HepG2 (cell line): ENCODE results near the gene SNX22. TPM values are rescaled to one million over a fixed set of nuclear protein-coding genes. Genes with fewer than 3 reads are reported as not detected.
A peak's percentile ranks its signal among the peaks of the same experiment; 100 is the strongest.

ENCODE experiments used
- GATAD1 ChIP-seq: IDR thresholded peaks from 2 replicates; pipeline ENCODE4 v1.6.1; 2016; ENCODE audit warnings: missing genetic modification reagents, missing compliant biosample characterization
- ISL2 ChIP-seq: sonication (generic); formaldehyde crosslinking; IDR thresholded peaks from 2 replicates; pipeline ENCODE4 v1.5.0; 2020; ENCODE audit warnings: missing genetic modification reagents
- MAF1 ChIP-seq: sonication (generic); formaldehyde crosslinking; IDR thresholded peaks from 2 replicates; pipeline ENCODE4 v1.5.0; 2020; ENCODE audit warnings: missing genetic modification reagents, borderline replicate concordance
- MEF2D ChIP-seq: sonication (generic); formaldehyde crosslinking; IDR thresholded peaks from 2 replicates; pipeline ENCODE4 v1.5.1; 2020; ENCODE audit warnings: mild to moderate bottlenecking, missing genetic modification reagents
- MLLT10 ChIP-seq: sonication (generic); formaldehyde crosslinking; IDR thresholded peaks from 2 replicates; pipeline ENCODE4 v1.4.0; 2020; ENCODE audit warnings: missing genetic modification reagents
- NFYC ChIP-seq: IDR thresholded peaks from 2 replicates; pipeline ENCODE4 v1.6.1; 2016; ENCODE audit warnings: missing genetic modification reagents, missing compliant biosample characterization
- PAXIP1 ChIP-seq: sonication (generic); formaldehyde crosslinking; conservative IDR thresholded peaks from 2 replicates; pipeline ENCODE4 v1.4.0; 2020; ENCODE audit warnings: mild to moderate bottlenecking, missing genetic modification reagents, moderate library complexity
- POGZ ChIP-seq: sonication (generic); formaldehyde crosslinking; IDR thresholded peaks from 2 replicates; pipeline ENCODE4 v1.4.0; 2020; ENCODE audit warnings: mild to moderate bottlenecking, missing genetic modification reagents
- PRPF4 ChIP-seq: fragments of 200-400 bp; formaldehyde crosslinking; IDR thresholded peaks from 2 replicates; pipeline ENCODE4 v1.6.1; 2016; ENCODE audit warnings: low read length, low read depth; ENCODE audit not compliant: poor library complexity, severe bottlenecking
- SETDB1 ChIP-seq: sonication (generic); formaldehyde crosslinking; IDR thresholded peaks from 2 replicates; pipeline ENCODE4 v1.5.1; 2020; ENCODE audit warnings: missing genetic modification reagents, mild to moderate bottlenecking, borderline replicate concordance
- SOX13 ChIP-seq, 3 experiments: fragments of 450-650 bp in 1 of 3; sonication (generic) in 1 of 3; formaldehyde crosslinking in 1 of 3; IDR thresholded peaks in 2 of 3; conservative IDR thresholded peaks in 1 of 3; 2 replicates each; pipeline versions ENCODE4 v1.5.0 to v1.6.1; 2016 to 2020; ENCODE audit warnings: antibody characterized with exemption in 1 of 3, mild to moderate bottlenecking in 1 of 3, missing compliant biosample characterization in 1 of 3, missing genetic modification reagents in 1 of 3, moderate library complexity in 1 of 3
- TAF1 ChIP-seq: sonication (generic); formaldehyde crosslinking; IDR thresholded peaks from 2 replicates; pipeline ENCODE4 v1.4.0; 2020; ENCODE audit warnings: missing genetic modification reagents
- TBX2 ChIP-seq: sonication (generic); formaldehyde crosslinking; IDR thresholded peaks from 2 replicates; pipeline ENCODE4 v1.5.0; 2020; ENCODE audit warnings: missing genetic modification reagents, mild to moderate bottlenecking, borderline replicate concordance
- WIZ ChIP-seq: sonication (generic); formaldehyde crosslinking; IDR thresholded peaks from 2 replicates; pipeline ENCODE4 v1.5.1; 2020; ENCODE audit warnings: mild to moderate bottlenecking, missing genetic modification reagents
- ZBTB42 ChIP-seq: sonication (generic); formaldehyde crosslinking; IDR thresholded peaks from 2 replicates; pipeline ENCODE4 v1.5.0; 2020; ENCODE audit warnings: mild to moderate bottlenecking, missing genetic modification reagents
- ZBTB44 ChIP-seq: sonication (generic); formaldehyde crosslinking; IDR thresholded peaks from 2 replicates; pipeline ENCODE4 v1.4.0; 2020; ENCODE audit warnings: missing genetic modification reagents
- ZMYM2 ChIP-seq: sonication (generic); formaldehyde crosslinking; IDR thresholded peaks from 2 replicates; pipeline ENCODE4 v1.8.0; 2022; ENCODE audit warnings: mild to moderate bottlenecking, missing genetic modification reagents
- ZNF138 ChIP-seq: sonication (generic); formaldehyde crosslinking; IDR thresholded peaks from 2 replicates; pipeline ENCODE4 v1.5.0; 2020; ENCODE audit warnings: mild to moderate bottlenecking, low read depth, missing genetic modification reagents
- ZNF264 ChIP-seq: sonication (generic); formaldehyde crosslinking; IDR thresholded peaks from 2 replicates; pipeline ENCODE4 v1.4.0; 2020; ENCODE audit warnings: missing genetic modification reagents
- ZNF44 ChIP-seq: sonication (generic); formaldehyde crosslinking; IDR thresholded peaks from 2 replicates; pipeline ENCODE4 v1.5.1; 2020; ENCODE audit warnings: mild to moderate bottlenecking, missing genetic modification reagents
- ZNF546 ChIP-seq: sonication (generic); formaldehyde crosslinking; conservative IDR thresholded peaks from 2 replicates; pipeline ENCODE4 v1.8.1; 2023; ENCODE audit warnings: mild to moderate bottlenecking, missing genetic modification reagents
- ZNF558 ChIP-seq: sonication (generic); formaldehyde crosslinking; IDR thresholded peaks from 2 replicates; pipeline ENCODE4 v1.9.0; 2022; ENCODE audit warnings: mild to moderate bottlenecking, missing genetic modification reagents, borderline replicate concordance
- ZSCAN25 ChIP-seq: sonication (generic); formaldehyde crosslinking; IDR thresholded peaks from 2 replicates; pipeline ENCODE4 v1.8.0; 2022; ENCODE audit warnings: mild to moderate bottlenecking, missing genetic modification reagents
- polyA plus RNA-seq, 8 experiments: library from polyadenylated mRNA; depleted of rRNA in 3 of 8; stranded (reverse) in 7 of 8; unstranded in 1 of 8; fragments of >200 nt; fragmentation: Illumina TruSeq in 4 of 8; extraction: Trizol in 4 of 8; gene quantifications; 2 replicates each; pipeline versions ENCODE4 v1.2.1 to v1.2.3, GENCODE V29; 2011 to 2016; ENCODE audit warnings: low read depth in 4 of 8, missing spikeins in 1 of 8, mixed read lengths in 1 of 8; ENCODE audit not compliant: insufficient read depth in 1 of 8
- total RNA-seq, 5 experiments: library from RNA; depleted of rRNA; stranded (reverse); fragments of >200 nt; fragmentation: Illumina TruSeq; extraction: Trizol; gene quantifications; 2 replicates each; pipeline ENCODE4 v1.2.3, GENCODE V29; 2016; ENCODE audit warnings: low read depth in 1 of 5
- TF ChIP-seq, protein P1 (sequence below): sonication (generic); formaldehyde crosslinking; conservative IDR thresholded peaks from 2 replicates; pipeline ENCODE4 v1.5.0; 2020; ENCODE audit warnings: missing genetic modification reagents

The SNX22 gene
- total and polyA plus RNA-seq, 2 of the 13 experiments (the other 11 are each of a cell fraction or from before 2014, with no cell fraction given), result 2.3 to 5.5 TPM

- TF ChIP-seq, protein P1, sequence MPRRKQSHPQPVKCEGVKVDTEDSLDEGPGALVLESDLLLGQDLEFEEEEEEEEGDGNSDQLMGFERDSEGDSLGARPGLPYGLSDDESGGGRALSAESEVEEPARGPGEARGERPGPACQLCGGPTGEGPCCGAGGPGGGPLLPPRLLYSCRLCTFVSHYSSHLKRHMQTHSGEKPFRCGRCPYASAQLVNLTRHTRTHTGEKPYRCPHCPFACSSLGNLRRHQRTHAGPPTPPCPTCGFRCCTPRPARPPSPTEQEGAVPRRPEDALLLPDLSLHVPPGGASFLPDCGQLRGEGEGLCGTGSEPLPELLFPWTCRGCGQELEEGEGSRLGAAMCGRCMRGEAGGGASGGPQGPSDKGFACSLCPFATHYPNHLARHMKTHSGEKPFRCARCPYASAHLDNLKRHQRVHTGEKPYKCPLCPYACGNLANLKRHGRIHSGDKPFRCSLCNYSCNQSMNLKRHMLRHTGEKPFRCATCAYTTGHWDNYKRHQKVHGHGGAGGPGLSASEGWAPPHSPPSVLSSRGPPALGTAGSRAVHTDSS, result no peak
- no peak for TF ChIP-seq SOX13 (IDR thresholded peaks at IDR 0.05)
- TF ChIP-seq SOX13 (CRISPR knock-in tag; conservative IDR thresholded peaks at IDR 0.05 in 1 of 2, IDR thresholded peaks at IDR 0.05 in 1 of 2), result no peak
- TF ChIP-seq POGZ (CRISPR knock-in tag), result 0 out of 2 replicates have a peak, but pooled peaks have one; percentile 17
- no peak for TF ChIP-seq GATAD1
- no peak for TF ChIP-seq NFYC
- no peak for TF ChIP-seq ZNF264 (CRISPR knock-in tag)
- no peak for TF ChIP-seq MEF2D (CRISPR knock-in tag)
- TF ChIP-seq PAXIP1 (CRISPR knock-in tag), result no peak
- no peak for TF ChIP-seq ZBTB44 (CRISPR knock-in tag)
- 0 out of 2 replicates have a peak, but pooled peaks have one; percentile 38 for TF ChIP-seq ZSCAN25 (CRISPR knock-in tag)
- no peak for TF ChIP-seq ZNF138 (CRISPR knock-in tag)
- TF ChIP-seq ZBTB42, result no peak; the same call in 1 of the 2 replicates
- no peak for TF ChIP-seq MLLT10 (CRISPR knock-in tag)
- TF ChIP-seq WIZ (CRISPR knock-in tag), result no peak
- 0 out of 2 replicates have a peak, but pooled peaks have one; percentile 30 for TF ChIP-seq ZNF546 (CRISPR knock-in tag)
- no peak for TF ChIP-seq PRPF4
- TF ChIP-seq ZNF558, result no peak
- peak; percentile 54 for TF ChIP-seq TAF1 (CRISPR knock-in tag)
- TF ChIP-seq ZNF44, result no peak
- no peak for TF ChIP-seq SETDB1
- peak; percentile 26; the same call in 1 of the 2 replicates for TF ChIP-seq ZMYM2 (CRISPR knock-in tag)
- peak; percentile 27; the same call in 1 of the 2 replicates for TF ChIP-seq TBX2
- TF ChIP-seq ISL2 (CRISPR knock-in tag), result no peak
- 0 out of 2 replicates have a peak, but pooled peaks have one; percentile 35 for TF ChIP-seq MAF1 (CRISPR knock-in tag)
Measured at GRCh38 chr15:64151727-64152506, at the start of gene SNX22 (continued).
